HL-60 (cell line): ENCODE results near the gene CHST11.

ENCODE experiments used
- DNase-seq, 2 experiments: peaks; one replicate each; pipeline ENCODE4 v3.0.0-alpha.2; 2010 to 2020; ENCODE audit warnings: low read depth in 1 of 2, low spot score in 1 of 2
- H3K27ac ChIP-seq: fragments of 250-450 bp; sonication (Bioruptor Pico); replicated peaks from 2 replicates; pipeline ENCODE4 v1.5.1; 2020; ENCODE audit warnings: mild to moderate bottlenecking, moderate library complexity
- H3K27me3 ChIP-seq: fragments of 250-450 bp; sonication (Bioruptor Pico); 2 replicates; pipeline ENCODE4 v1.5.1; 2021; ENCODE audit warnings: mild to moderate bottlenecking, moderate library complexity; ENCODE audit not compliant: insufficient read depth, poor library complexity, severe bottlenecking
- H3K4me3 ChIP-seq: replicated peaks from 2 replicates; pipeline ENCODE4 v1.5.1; 2011; ENCODE audit warnings: mild to moderate bottlenecking, control low read depth, low read length; ENCODE audit not compliant: insufficient read depth
- CTCF ChIP-seq: IDR thresholded peaks from one replicate; pipeline ENCODE4 v1.5.1; 2011; ENCODE audit warnings: low read length, control low read depth, inconsistent platforms; ENCODE audit not compliant: insufficient read depth
- GABPA ChIP-seq: IDR thresholded peaks from 2 replicates; pipeline ENCODE4 v1.6.1; 2012; ENCODE audit warnings: low read depth
- POLR2AphosphoS5 ChIP-seq: IDR thresholded peaks from 2 replicates; pipeline ENCODE4 v1.6.1; 2012; ENCODE audit warnings: low read depth
- REST ChIP-seq: IDR thresholded peaks from 2 replicates; pipeline ENCODE4 v1.6.1; 2012; ENCODE audit warnings: low read depth; ENCODE audit not compliant: insufficient replicate concordance
- SPI1 ChIP-seq: IDR thresholded peaks from 2 replicates; pipeline ENCODE4 v1.6.1; 2012; ENCODE audit warnings: low read depth, mild to moderate bottlenecking, borderline replicate concordance

CHST11 gene

GRCh38 chr12:104480012-104480411 lies 23.3 kb downstream of the CHST11 start:
- TF ChIP-seq CTCF (no peak), REST (no peak), SPI1 (no peak), GABPA (no peak), POLR2AphosphoS5 (no peak)
- H3K27ac ChIP-seq, result peak overlapping the region; percentile 70
- H3K4me3 ChIP-seq, result no peak overlapping the region
- DNase-seq, result no peak
- H3K27me3 ChIP-seq, result no peaks in the 10 kb centered on the region

DNA sequence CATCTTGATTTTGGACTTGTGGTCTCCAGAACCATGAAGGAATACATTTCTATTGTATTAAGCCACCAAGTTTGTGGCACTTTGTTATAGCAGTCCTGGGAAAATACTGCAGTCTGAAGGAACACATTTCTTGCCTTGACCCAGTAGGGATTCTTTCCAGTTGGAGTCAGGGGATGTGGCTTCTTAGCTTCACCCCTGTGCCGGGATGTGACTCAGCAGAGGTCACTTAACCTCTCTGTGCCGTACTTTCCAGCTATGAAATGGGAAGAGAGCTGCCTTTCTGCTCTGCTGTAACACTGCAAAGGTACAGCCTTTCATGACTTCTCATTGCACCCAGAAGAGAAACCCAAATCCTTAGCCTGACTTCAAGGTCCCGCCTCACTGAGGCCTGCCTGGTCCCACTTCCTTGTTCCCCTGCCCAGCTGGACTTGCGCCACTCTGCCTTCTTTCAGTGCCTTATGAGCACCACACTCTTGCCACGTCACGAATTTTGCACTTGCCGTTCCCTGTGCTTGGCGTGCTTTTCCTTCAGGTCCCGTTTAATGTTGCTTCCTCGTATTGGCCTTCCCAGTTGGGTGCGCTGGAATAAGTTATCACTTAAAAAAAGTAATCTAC lies 24.2 kb downstream of the CHST11 start:
- no peak overlapping the region for H3K4me3 ChIP-seq
- no peak for TF ChIP-seq GABPA
- TF ChIP-seq SPI1, result peak; percentile 81; the same call in 1 of the 2 replicates
- H3K27ac ChIP-seq, result peak overlapping the region; percentile 48
- no peaks in the 10 kb centered on the region for H3K27me3 ChIP-seq
- peak; percentile 70 to 91 for DNase-seq

DNA sequence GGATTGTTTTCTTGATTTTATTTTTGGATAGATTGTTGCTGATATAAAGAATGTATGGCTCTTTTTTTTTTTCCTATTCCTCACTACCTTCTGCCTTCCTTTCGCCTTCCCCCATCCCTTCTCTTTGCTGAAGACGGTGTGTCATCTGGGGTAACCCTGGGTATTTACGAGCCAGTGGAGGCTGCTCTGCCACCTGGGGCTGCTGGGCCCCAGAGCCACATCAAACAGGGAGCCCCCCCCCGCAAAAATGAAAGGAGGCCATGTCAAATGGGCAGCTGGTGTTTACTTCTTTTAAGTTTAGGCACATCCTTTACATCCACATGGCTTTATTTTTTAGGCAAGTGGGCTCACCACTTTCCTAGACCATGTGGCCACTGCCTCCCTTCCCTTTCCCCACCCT lies 25.4 kb downstream of the CHST11 start:
- Histone ChIP-seq H3K27me3 (no peaks in the 10 kb centered on the region), H3K4me3 (no peak overlapping the region), H3K27ac (no peak overlapping the region)
- no peak for DNase-seq
- TF ChIP-seq GABPA (no peak), CTCF (no peak), SPI1 (no peak), POLR2AphosphoS5 (no peak), REST (no peak)

GRCh38 chr12:104482748-104483147 lies 26.0 kb downstream of the CHST11 start:
- no peak overlapping the region for H3K4me3 ChIP-seq
- H3K27me3 ChIP-seq, result no peaks in the 10 kb centered on the region
- TF ChIP-seq SPI1, result no peak
- TF ChIP-seq POLR2AphosphoS5, result no peak
- no peak for TF ChIP-seq GABPA
- TF ChIP-seq REST, result no peak
- no peak for TF ChIP-seq CTCF
- H3K27ac ChIP-seq, result no peak overlapping the region
- no peak for DNase-seq
